T-helper 2 cell treated with Interferon-gamma antibody and Interleukin-4, amounts not matched to agents 100 ng/mL and 5 ng/mL, for 36 hours (primary cell): ENCODE results near the gene PRSS56. TPM values are rescaled to one million over a fixed set of nuclear protein-coding genes. Genes with fewer than 3 reads are reported as not detected.

ENCODE experiments used
- intact Hi-C: fragments of 100-400 bp; cut with micrococcal nuclease; formaldehyde crosslinking; loops from one replicate; pipeline ENCODE4 v1.15.1; 2023
- total RNA-seq: library from RNA; stranded (reverse); gene quantifications from 2 replicates; pipeline ENCODE4 v1.2.3, GENCODE V29; 2022

The PRSS56 gene
- total RNA-seq, 1 donor from 2014 or later = not detected

GRCh38 chr2:232501794-232502390 lies 18.3 kb upstream of the PRSS56 start:
- intact Hi-C loops = no loop called here

- intact Hi-C loops = no loop called here
Measured at GRCh38 chr2:232502511-232502910, 17.7 kb upstream of the PRSS56 start.

- intact Hi-C loops = no loop called here
Measured at GRCh38 chr2:232502911-232503808, 17.0 kb upstream of the PRSS56 start.

GRCh38 chr2:232503809-232504323 lies 16.3 kb upstream of the PRSS56 start:
- intact Hi-C loops = no loop called here

- intact Hi-C loops = no loop called here
Measured at GRCh38 chr2:232504438-232504837, 15.8 kb upstream of the PRSS56 start.

- intact Hi-C loops = no loop called here
Measured at GRCh38 chr2:232505856-232506255, 14.3 kb upstream of the PRSS56 start.

- intact Hi-C loops = no loop called here
Measured at GRCh38 chr2:232506709-232507108, 13.5 kb upstream of the PRSS56 start.

- intact Hi-C loops = no loop called here
Measured at GRCh38 chr2:232508251-232508650, 11.9 kb upstream of the PRSS56 start.

GRCh38 chr2:232511336-232511890 lies 8.8 kb upstream of the PRSS56 start:
- intact Hi-C loops = no loop called here

GRCh38 chr2:232512602-232513001 lies 7.6 kb upstream of the PRSS56 start:
- intact Hi-C loops = no loop called here

GRCh38 chr2:232513353-232513752 lies 6.8 kb upstream of the PRSS56 start:
- intact Hi-C loops = no loop called here

GRCh38 chr2:232515639-232516038 lies 4.5 kb upstream of the PRSS56 start:
- intact Hi-C loops = no loop called here

- intact Hi-C loops = no loop called here
Measured at GRCh38 chr2:232516551-232516950, 3.6 kb upstream of the PRSS56 start.

GRCh38 chr2:232518844-232519243 lies 1.3 kb upstream of the PRSS56 start:
- intact Hi-C loops = no loop called here

- intact Hi-C loops = loop anchor here (5.0 to 10.0 kb wide), 2 partner anchors 78 to 616 kb away; no protein-coding TSS in a partner anchor
Measured at GRCh38 chr2:232520489-232520888, 301 bp downstream of the PRSS56 start.

GRCh38 chr2:232521098-232521497 lies 910 bp downstream of the PRSS56 start:
- intact Hi-C loops = loop anchor here (5.0 to 10.0 kb wide), 2 partner anchors 79 to 616 kb away; no protein-coding TSS in a partner anchor

GRCh38 chr2:232521959-232522622 lies 1.9 kb downstream of the PRSS56 start:
- intact Hi-C loops = loop anchor here (5.0 to 10.0 kb wide), 2 partner anchors 80 to 617 kb away; no protein-coding TSS in a partner anchor

- intact Hi-C loops = loop anchor here (5.0 to 10.0 kb wide), 2 partner anchors 81 to 618 kb away; no protein-coding TSS in a partner anchor
Measured at GRCh38 chr2:232522623-232523401, 2.6 kb downstream of the PRSS56 start.

- intact Hi-C loops = loop anchor here (5.0 to 10.0 kb wide), 2 partner anchors 81 to 619 kb away; no protein-coding TSS in a partner anchor
Measured at GRCh38 chr2:232523402-232523681, 3.2 kb downstream of the PRSS56 start.
